DOHH2 (cell line): ENCODE results near the gene KCNG4.

Source experiments
- H3F3A ChIP-seq: fragments of 200-600 bp; sonication (generic), shearing (Covaris generic); 2 replicates; pipeline ENCODE4 v1.6.0; 2016; ENCODE audit warnings: antibody characterized with exemption, mild to moderate bottlenecking; ENCODE audit not compliant: control insufficient read depth, insufficient read depth
- H3K27ac ChIP-seq: fragments of 200-600 bp; sonication (generic); 2 replicates; pipeline ENCODE4 v1.5.1; 2014; ENCODE audit warnings: low read depth, mild to moderate bottlenecking, low read length, moderate library complexity
- H3K27me3 ChIP-seq: fragments of 200-600 bp; sonication (generic); 2 replicates; pipeline ENCODE4 v1.6.1; 2014; ENCODE audit warnings: mild to moderate bottlenecking, low read length, mixed read lengths; ENCODE audit not compliant: control insufficient read depth
- H3K36me3 ChIP-seq: fragments of 200-600 bp; sonication (generic); 2 replicates; pipeline ENCODE4 v1.6.1; 2014; ENCODE audit warnings: mild to moderate bottlenecking, low read length, moderate library complexity, mixed read lengths; ENCODE audit not compliant: control insufficient read depth
- H3K4me1 ChIP-seq: fragments of 200-600 bp; sonication (generic); 2 replicates; pipeline ENCODE4 v1.6.1; 2014; ENCODE audit warnings: mild to moderate bottlenecking, low read length, mixed read lengths; ENCODE audit not compliant: control insufficient read depth
- H3K4me2 ChIP-seq: fragments of 200-600 bp; sonication (generic); 2 replicates; pipeline ENCODE4 v1.6.0; 2014; ENCODE audit warnings: mild to moderate bottlenecking, low read length, moderate library complexity
- H3K4me3 ChIP-seq: fragments of 200-600 bp; sonication (generic); 2 replicates; pipeline ENCODE4 v1.5.1; 2014; ENCODE audit warnings: mild to moderate bottlenecking, low read length, mixed read lengths
- H3K79me2 ChIP-seq: fragments of 200-600 bp; sonication (generic); 2 replicates; pipeline ENCODE4 v1.6.1; 2014; ENCODE audit warnings: mild to moderate bottlenecking, low read length, mixed read lengths; ENCODE audit not compliant: control insufficient read depth
- H3K9me2 ChIP-seq: fragments of 200-600 bp; sonication (generic); replicated peaks from 2 replicates; pipeline ENCODE4 v1.6.1; 2014; ENCODE audit warnings: mild to moderate bottlenecking, low read length, mixed read lengths; ENCODE audit not compliant: control insufficient read depth
- H3K9me3 ChIP-seq: fragments of 200-600 bp; sonication (generic); 2 replicates; pipeline ENCODE4 v1.6.1; 2014; ENCODE audit warnings: antibody characterized with exemption, low read length, mixed read lengths; ENCODE audit not compliant: control insufficient read depth, insufficient read depth
- H4K20me1 ChIP-seq: fragments of 200-600 bp; sonication (generic); 2 replicates; pipeline ENCODE4 v1.6.0; 2014; ENCODE audit warnings: low read depth, mild to moderate bottlenecking, antibody characterized with exemption, low read length, moderate library complexity; ENCODE audit not compliant: control insufficient read depth, insufficient read depth
- EZH2phosphoT487 ChIP-seq: fragments of 200-600 bp; sonication (generic); IDR thresholded peaks from 2 replicates; pipeline ENCODE4 v1.6.1; 2017; ENCODE audit warnings: borderline replicate concordance, mild to moderate bottlenecking, antibody characterized with exemption, low read length, moderate library complexity, mixed read lengths
- TF ChIP-seq, protein P1 (sequence below): fragments of 200-600 bp; sonication (generic); IDR thresholded peaks from one replicate; pipeline ENCODE4 v1.5.1; 2014; ENCODE audit warnings: antibody characterized with exemption, mild to moderate bottlenecking, low read depth, low read length; ENCODE audit not compliant: poor library complexity, severe bottlenecking

Gene KCNG4

DNA sequence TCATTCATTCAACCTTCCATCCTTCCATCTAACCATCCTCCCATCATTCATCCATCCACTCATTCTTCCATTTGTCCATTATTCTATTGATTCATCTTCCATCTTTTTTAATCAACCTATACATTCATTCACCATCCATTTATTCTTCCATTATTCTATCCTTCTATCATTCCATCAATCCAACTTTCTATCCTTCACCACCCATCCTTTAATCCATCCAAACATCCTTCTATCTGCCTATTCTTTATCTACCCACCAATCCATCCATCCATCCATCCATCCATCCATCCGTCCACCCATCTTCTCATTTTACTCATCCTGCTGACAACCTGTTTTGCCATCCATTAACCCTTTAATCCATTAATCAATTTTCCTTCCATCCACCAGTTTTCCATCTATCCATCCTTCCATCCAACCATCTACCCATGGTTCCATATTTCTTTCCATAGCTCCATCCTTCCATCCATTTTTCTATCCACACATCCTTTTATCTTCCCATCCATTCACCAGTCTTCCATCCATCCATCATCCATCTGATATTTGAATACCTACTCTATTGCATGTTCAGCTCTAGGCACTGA lies 33.0 kb upstream of the KCNG4 start:
- H4K20me1 ChIP-seq, result no peaks in the 10 kb centered on the region
- TF ChIP-seq EZH2phosphoT487, result no peak
- TF ChIP-seq, protein P1, sequence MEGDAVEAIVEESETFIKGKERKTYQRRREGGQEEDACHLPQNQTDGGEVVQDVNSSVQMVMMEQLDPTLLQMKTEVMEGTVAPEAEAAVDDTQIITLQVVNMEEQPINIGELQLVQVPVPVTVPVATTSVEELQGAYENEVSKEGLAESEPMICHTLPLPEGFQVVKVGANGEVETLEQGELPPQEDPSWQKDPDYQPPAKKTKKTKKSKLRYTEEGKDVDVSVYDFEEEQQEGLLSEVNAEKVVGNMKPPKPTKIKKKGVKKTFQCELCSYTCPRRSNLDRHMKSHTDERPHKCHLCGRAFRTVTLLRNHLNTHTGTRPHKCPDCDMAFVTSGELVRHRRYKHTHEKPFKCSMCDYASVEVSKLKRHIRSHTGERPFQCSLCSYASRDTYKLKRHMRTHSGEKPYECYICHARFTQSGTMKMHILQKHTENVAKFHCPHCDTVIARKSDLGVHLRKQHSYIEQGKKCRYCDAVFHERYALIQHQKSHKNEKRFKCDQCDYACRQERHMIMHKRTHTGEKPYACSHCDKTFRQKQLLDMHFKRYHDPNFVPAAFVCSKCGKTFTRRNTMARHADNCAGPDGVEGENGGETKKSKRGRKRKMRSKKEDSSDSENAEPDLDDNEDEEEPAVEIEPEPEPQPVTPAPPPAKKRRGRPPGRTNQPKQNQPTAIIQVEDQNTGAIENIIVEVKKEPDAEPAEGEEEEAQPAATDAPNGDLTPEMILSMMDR, result no peak
- H3F3A ChIP-seq, result no peaks in the 10 kb centered on the region
- no peak overlapping the region for H3K4me2 ChIP-seq
- H3K9me2 ChIP-seq, result no peaks in the 10 kb centered on the region
- no peak overlapping the region for H3K4me3 ChIP-seq
- H3K36me3 ChIP-seq, result no peaks in the 10 kb centered on the region
- no peak overlapping the region for H3K27ac ChIP-seq
- H3K9me3 ChIP-seq, result no peaks in the 10 kb centered on the region
- H3K79me2 ChIP-seq, result no peaks in the 10 kb centered on the region
- H3K27me3 ChIP-seq, result 0 out of 2 replicates have a peak, but pooled peaks cover 4% of the 10 kb centered on the region
- H3K4me1 ChIP-seq, result no peaks in the 10 kb centered on the region

DNA sequence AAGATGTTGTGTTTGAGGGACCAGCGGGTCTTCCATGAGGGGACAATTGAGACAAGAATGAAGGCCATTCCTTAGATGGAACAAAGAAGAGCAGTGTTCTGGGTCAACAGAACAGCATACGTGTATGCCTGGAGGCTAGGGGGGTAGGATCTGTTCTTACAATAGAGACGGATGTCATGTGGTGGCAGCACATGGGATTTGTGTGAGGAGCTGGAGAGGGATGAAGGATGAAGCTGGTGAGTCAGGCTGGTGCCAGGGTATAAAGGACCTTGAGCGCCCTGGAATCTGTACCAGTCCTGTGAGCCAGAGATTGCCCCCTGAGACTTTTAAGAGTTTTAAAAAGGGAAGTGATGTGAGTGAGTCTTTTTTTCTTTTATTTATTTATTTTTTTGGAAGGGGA lies 32.1 kb upstream of the KCNG4 start:
- no peaks in the 10 kb centered on the region for H3K9me2 ChIP-seq
- H3K36me3 ChIP-seq, result no peaks in the 10 kb centered on the region
- no peak overlapping the region for H3K4me2 ChIP-seq
- no peak for TF ChIP-seq EZH2phosphoT487
- TF ChIP-seq, protein P1, result no peak
- H3K27me3 ChIP-seq, result 0 out of 2 replicates have a peak, but pooled peaks cover 4% of the 10 kb centered on the region
- no peaks in the 10 kb centered on the region for H3K4me1 ChIP-seq
- no peaks in the 10 kb centered on the region for H3K79me2 ChIP-seq
- H3K9me3 ChIP-seq, result no peaks in the 10 kb centered on the region
- H3K4me3 ChIP-seq, result no peak overlapping the region
- no peaks in the 10 kb centered on the region for H3F3A ChIP-seq
- no peaks in the 10 kb centered on the region for H4K20me1 ChIP-seq
- no peak overlapping the region for H3K27ac ChIP-seq

DNA sequence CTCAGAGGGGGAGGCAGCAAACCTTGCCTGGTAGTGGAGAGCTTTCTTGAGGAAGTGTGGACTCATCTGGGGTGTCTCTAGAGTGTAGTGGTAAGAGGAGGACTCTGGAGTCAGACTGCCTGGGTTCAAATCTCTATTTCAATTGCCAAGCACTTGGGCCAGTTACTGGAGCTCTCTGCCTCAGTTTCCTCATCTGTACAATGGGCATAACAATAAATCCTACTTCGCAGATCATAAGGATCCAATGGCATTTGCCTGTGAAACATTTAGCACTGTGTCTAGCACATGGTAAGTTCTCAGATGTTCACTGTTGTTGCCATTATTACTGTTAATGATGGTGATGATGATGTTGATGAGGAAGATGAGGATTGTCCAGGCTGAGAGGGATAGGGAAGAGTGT lies 31.2 kb upstream of the KCNG4 start:
- H3K4me3 ChIP-seq, result no peak overlapping the region
- no peaks in the 10 kb centered on the region for H3K4me1 ChIP-seq
- 0 out of 2 replicates have a peak, but pooled peaks cover under 1% of the 10 kb centered on the region for H3K27me3 ChIP-seq
- H3K4me2 ChIP-seq, result no peak overlapping the region
- TF ChIP-seq, protein P1, result no peak
- no peak for TF ChIP-seq EZH2phosphoT487
- no peaks in the 10 kb centered on the region for H3K36me3 ChIP-seq
- no peaks in the 10 kb centered on the region for H3K9me3 ChIP-seq
- no peaks in the 10 kb centered on the region for H3K9me2 ChIP-seq
- H3F3A ChIP-seq, result no peaks in the 10 kb centered on the region
- H3K79me2 ChIP-seq, result no peaks in the 10 kb centered on the region
- H3K27ac ChIP-seq, result no peak overlapping the region
- H4K20me1 ChIP-seq, result no peaks in the 10 kb centered on the region
